ENCODE data around the gene CCL3.
"Not testable (repeated sequence)": the region's sequence is repeated elsewhere in the genome, so short reads cannot be mapped to it uniquely, and the experiment has no call there.

The CCL3 gene

DNA sequence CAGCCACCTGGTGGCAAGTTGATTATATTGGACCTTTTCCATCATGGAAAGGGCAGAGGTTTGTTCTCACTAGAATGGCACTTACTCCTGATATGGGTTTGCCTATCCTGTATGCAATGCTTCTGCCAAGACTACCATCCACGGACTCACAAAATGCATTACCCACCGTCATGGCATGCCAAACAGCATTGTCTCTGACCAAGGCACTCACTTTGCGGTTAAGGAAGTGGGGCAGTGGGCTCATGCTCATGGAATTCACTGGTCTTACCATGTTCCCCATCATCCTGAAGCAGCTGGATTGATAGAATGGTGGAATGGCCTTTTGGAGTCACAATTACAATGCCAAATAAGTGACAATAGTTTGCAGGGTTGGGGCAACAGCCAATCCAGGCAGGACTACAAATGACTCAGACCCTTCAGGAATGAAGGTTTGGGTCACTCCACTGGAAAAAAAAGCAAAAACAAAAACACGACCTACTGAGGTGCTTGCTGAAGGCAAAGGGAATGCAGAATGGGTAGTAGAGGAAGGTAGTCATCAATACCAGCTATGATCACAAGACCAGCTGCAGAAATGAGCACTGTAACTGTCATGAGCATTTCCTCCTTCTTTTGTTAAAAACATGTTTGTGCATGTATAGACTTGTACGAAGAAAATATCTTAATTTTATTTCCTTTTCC, 25.2 kb upstream of the CCL3 start:
- not testable (repeated sequence) for DNase-seq

DNA sequence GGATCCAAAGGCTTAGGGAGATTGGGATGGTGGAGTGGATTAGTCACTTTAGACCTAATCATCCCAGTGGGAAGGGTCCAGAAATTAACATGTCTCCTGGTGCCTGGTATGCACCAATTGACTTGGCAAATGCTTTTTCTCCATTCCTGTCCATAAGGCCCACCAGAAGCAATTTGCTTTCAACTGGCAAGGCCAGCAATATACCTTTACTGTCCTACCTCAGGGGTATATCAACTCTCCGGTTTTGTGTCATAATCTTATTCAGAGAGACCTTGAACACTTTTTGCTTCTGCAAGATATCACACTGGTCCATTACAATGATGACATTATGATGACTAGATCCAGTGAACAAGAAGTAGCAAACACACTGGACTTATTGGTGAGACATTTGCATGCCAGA, 23.2 kb upstream of the CCL3 start:
- not testable (repeated sequence) for DNase-seq

DNA sequence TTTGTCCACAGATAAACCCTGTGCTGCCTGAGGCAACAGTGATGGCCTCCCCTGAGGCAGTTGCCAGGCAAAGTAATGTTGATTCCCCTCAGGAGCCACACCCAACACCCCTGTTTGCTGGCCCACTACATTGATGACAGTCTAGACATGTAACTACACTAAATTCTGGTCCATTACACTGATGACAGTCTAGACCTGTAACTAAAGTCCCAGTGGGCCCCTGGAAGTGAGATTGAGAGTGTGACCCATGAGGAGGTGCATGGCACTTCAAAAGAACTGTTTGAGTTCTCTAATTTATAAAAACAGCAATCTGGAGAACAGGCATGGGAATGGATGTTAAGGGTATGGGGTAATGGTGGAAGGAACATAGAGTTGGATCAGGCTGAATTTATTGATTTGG, 22.6 kb upstream of the CCL3 start:
- no peak for DNase-seq

DNA sequence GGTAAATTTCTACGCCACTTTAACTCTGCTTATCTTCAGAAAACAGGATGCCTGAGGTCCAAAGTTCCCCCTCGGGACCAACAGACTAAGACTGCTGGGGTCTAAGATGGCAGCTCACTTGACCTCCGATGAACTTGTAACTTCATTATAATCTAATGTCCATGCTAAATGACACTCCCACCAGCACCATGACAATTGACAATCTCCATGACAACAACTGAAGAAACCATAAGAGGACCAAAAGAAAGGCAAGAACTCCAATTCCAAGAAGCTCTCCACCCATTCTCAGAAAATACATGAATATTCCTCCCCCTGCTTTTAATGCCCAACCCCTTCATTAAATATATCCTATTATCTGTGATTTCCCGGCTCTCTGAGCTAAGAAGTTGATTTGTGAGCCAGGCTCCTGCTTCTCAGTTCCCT, 21.1 kb upstream of the CCL3 start:
- DNase-seq = no peak

DNA sequence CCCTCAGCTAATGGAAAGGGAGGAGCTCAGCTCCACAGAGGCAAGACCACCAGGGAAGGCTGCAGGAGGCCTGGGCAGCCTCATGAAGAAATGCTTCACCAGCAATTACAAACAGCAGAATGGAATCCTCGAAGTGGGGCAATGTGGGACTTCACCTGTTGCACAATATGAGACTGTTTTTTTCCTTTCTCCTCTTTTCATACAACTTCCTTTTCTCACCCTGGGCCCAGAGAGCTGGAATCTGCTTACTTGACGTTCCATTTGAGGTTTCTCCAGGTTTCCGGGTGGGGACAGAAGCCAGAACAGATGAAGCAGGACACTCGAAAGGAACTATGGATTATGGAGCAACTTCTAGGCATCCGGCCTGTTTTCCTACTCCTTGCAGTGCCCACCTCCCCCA, 18.3 kb upstream of the CCL3 start:
- peak; percentile 54 to 55 for DNase-seq

DNA sequence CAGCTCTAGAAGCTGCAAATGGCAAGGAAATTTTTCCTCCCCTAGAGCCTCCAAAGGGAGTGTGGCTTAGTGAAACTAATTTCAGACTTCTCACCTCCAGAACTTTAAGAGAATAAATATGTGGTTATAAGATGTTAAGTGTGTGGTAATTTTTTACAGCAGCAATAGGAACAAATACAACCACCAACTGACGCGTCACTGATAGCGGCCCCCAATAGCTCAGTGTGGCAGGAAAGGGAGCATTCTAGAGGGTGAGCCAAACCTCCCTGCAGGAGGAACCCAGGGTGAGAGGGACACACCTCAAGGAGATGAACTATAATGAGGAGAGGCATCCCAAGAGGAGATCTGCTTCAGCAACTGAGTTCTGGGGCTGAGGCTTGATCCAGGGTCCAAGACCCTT, 17.7 kb upstream of the CCL3 start:
- DNase-seq = no peak

DNA sequence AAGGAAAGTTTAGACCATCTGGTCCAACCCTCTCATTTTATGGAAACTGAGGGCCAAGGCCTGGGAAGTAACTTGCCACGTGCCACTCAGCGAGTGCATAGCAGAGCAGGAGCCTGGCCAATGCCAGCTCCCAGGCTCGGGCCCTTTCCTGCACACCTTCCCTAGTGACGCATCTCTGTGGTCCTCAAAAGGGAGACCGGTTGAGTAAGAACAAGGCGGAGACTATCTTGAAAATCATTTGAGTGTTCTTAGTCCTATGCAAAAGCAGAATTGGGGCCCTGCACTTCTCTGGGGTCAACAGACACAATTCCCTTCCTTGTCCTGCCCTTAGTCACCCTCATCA, 16.5 kb upstream of the CCL3 start:
- no peak for DNase-seq

DNA sequence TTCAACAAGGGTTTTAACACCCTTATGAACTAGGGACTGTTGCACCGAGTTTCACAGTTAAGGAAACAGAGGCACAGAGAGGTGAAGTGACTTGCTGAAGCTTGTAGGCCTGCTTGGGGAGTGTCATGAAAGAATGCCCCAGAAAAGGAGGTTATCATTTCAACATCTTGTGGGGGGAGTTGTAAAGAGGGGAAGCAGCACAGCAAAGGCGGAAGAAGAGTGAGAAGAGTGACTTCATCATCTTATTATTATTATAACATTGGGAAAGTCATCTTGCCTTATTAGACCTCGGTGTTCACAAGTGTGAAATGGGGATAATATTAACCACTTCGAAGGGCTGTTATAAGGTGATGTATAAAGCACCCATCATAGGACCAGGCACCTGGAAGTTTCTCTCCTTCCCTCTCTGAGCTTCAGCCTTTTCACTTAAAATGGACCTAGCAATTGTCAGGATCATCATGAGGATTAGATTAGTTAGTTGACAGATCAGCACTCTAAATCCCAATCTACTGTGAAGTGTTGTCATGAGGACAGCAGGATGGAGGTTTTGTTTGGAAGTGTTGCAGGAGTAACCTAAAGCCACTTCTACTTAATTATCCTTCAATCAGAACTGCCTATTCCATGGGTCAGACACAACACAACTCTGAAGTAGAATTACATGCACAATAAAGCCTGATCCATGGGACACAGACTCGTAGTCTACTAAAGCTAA, 16.0 kb upstream of the CCL3 start:
- DNase-seq = peak; percentile 54 to 71

DNA sequence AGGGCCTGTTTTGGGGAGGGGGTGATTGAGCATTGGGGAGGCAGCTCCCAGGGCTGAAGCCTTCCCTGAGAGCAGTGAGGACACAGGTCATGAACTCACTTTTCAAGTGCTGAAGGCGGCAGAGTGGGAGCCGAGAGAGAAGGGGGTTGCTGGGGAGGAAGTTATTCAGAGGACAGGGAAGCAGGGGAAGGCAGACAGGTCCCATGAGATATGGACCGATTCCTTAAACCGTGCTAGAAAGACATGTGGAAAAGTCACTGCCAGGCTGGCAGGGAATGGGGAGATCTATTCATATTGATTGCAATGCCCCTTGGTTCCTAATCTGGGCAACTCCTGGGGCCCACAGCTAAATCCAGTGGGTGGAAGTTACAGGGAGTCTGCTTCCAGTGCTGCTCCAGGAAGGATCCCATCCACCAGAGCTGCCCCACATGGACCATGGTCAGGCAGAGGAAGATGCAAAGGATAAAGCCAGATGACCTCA, 14.8 kb upstream of the CCL3 start:
- peak; percentile 43 to 69 for DNase-seq

DNA sequence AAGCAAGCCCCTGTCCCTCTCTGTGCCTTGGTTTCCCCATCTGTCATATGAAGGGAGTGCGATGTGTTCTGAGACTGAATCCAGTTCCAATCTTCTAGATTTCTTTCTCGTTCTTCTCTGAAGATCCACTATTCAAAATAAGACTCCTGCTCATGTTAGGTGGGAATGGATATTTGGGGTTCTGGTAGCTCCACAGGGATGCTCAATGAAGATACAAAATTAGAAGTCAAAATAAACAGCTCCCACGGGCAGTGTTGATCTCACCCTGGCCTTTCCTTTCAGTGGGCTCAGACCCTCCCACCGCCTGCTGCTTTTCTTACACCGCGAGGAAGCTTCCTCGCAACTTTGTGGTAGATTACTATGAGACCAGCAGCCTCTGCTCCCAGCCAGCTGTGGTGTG, 14.3 kb upstream of the CCL3 start:
- DNase-seq = not testable (repeated sequence)

DNA sequence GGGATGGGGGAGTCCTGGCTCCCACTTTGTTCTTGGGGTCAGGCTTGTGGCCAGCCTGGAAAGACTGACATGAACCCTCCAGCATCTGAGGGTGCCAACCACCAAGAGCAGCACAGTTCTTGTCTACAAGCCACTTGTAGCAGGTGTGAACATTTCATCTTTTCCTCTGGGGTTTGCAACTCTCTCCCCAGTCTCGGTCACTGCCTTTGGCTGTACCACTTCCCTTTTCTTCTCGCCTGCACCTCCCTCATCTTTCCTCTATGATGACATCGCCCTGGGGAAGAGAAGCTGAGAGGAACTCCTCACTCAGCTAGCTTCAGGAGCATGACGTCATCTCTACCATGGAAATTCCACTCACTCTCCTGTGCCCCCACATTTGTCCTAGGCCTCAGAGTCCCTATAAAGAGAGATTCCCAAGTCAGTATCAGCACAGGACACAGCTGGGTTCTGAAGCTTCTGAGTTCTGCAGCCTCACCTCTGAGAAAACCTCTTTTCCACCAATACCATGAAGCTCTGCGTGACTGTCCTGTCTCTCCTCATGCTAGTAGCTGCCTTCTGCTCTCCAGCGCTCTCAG, 13.5 kb upstream of the CCL3 start, which contains the start of gene CCL4:
Gene CCL4 (plus strand): TSS at position 427 of the 575 bp plus-strand sequence. CDS start 79 bp downstream, at position 506.
- DNase-seq = peak; percentile 64 to 67

DNA sequence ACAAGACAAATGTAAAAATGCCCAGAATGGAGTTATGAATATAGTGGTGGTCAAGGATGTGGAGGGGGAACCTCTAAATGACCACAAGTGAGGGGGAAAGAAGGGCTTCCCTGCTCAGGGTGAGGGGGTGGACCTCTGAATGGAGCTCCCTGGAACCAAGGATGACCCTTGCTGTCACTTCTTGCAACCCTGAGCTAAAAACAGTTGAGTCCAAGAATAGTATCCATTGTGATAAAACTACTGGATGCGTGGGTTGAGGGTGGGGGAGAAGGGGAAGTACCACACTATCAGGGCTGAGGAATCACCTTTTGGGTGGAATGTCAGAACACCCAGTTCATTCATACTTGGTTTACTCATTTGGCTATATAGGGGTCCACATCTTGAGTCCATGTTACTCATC, 9.1 kb upstream of the CCL3 start:
- peak; percentile 39 to 64 for DNase-seq

DNA sequence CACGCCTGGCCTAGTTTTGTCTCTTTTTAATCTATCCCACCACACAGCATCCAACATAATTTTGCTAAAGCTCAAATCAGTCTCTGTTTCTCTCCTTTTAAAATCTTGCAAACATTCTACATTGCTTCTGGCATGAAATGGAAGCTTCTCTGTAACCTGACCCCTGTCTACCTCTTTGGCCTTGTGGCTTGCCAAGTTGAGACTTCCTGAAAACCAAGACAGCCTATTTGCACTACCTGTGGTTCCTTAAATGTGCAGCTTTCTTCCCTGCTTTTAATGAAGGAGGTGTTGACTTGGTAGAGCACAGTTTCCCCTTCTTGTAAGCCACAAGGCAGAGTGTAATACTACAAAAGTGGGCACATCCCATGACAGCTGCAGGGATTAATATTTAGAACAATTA, 6.0 kb upstream of the CCL3 start:
- DNase-seq = no peak

DNA sequence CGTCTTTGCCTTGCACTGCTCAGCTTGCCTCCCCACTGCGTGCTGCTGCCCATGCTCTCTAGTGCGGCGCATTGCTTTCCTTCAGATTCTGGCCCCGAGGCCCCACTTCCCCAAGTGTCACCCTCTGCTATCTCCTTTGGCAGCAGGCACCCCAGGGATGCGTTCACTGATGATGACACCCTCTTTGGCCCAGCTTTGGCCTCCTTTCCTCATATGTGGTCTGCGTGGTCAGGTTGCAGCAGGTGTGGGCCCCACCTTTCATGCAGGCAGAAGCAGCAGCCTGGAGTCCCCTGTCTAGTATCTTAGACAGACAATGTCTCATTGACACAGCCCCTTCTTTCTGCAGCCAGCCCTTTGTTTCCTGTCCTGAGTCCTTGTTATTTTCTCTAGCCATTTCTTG, 4.8 kb upstream of the CCL3 start:
- DNase-seq = no peak

DNA sequence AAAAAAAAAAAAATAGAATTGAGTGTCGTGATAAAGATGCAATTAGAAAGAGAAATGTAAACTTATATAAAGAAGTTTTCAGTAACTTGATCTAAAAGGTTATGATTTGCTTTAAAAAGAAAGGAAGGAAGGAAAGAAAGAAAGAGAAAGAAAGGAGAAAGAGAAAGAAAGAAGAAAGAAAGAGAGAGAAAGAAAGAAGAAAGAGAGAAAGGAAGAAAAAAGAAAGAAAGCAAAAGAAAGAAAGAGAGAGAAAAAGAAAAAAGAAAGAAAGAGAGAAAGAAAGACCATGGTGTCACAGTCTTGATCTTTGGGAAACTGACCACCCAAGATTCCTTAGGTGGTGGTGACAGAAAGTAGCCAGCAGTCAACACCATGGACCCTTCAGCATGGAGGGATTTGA, 4.3 kb upstream of the CCL3 start:
- no peak for DNase-seq

DNA sequence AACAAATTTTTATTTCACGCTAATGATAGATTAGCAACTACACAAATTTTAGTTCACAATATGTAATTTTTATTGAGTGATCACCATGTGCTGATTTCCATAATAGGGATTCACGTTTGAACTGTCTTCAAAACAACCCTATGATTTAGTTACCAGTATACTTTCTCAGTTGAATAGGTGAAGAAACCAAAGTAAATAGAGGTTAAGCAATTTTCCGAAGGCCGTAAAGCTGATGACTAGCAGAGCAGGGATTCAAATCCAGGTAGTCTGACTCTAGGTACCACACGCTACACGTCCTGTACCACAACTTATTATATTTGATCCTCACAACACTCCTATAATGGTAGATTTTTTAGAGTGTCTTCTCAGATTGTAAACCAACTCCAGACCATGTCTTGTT, 2.8 kb upstream of the CCL3 start:
- DNase-seq = not testable (repeated sequence)

DNA sequence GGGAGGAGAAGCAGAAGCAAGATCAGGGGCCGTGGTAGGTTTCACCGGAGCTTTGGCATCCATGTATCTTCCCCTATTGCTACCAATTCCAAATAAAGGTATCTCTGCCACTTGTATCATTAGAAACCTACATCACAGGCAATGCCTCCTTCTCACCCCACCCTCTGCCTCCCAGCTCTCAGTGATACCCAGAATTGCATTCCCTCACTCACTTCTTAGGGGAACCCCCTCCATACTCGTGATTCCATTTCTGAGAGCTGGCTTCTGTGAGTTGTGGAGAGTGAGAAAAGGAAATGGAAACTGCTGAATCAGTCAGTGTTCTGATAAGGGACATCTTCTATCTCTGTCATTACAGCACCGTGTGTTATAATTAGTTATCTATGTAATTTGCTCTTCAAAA, 2.3 kb upstream of the CCL3 start:
- DNase-seq = peak; percentile 46 to 53

DNA sequence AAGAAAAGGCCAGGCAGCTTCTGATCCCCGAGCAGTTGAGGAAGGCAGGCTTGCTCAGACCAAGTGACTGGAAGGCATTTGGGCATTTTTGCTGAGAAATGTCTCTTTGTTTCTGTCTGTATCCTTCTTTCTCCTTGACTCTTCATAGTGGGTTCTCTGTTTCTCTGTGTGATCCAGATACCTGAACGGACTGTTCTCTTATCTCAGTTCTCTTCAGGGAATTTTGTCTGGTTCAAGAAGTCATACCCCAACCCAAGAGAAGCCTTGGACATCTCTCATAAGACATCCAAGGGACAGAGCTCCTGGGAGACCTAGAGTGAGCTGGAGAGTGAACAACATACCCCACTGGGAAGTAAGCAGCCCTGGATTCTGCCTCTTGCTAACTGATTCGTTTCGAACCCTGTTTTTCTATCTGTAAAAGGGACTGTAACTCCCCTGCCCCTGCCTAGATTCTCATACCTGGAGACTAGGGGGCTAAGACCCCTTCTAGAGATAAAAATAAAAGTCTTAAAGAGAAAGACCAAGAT, 541 bp downstream of the CCL3 start:
- DNase-seq = no peak

DNA sequence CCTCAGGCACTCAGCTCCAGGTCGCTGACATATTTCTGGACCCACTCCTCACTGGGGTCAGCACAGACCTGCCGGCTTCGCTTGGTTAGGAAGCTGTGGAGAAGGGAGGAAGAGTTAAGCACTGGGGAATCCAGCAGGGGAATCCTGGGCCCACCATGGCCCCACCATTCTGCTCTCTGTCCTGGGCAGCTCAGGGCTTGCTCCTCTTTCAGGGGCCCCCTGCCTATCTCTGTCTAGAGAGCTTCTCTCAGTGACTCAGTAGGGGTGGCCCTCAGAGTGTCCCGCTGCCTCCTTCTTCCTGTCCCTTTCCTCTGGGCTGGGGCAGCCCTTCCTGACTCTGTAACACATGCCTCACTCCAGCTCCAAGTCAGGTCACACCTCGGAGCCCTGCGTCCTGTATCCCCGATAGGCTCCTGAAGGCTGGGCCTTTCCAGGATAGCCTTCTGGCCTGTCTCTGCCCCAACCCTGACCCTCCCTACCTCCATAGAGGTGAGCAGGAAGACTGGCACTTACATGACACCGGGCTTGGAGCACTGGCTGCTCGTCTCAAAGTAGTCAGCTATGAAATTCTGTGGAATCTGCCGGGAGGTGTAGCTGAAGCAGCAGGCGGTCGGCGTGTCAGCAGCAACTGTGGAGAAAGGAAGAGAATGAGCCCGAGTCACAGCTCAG, 1.1 kb downstream of the CCL3 start:
- peak; percentile 37 to 56 for DNase-seq

DNA sequence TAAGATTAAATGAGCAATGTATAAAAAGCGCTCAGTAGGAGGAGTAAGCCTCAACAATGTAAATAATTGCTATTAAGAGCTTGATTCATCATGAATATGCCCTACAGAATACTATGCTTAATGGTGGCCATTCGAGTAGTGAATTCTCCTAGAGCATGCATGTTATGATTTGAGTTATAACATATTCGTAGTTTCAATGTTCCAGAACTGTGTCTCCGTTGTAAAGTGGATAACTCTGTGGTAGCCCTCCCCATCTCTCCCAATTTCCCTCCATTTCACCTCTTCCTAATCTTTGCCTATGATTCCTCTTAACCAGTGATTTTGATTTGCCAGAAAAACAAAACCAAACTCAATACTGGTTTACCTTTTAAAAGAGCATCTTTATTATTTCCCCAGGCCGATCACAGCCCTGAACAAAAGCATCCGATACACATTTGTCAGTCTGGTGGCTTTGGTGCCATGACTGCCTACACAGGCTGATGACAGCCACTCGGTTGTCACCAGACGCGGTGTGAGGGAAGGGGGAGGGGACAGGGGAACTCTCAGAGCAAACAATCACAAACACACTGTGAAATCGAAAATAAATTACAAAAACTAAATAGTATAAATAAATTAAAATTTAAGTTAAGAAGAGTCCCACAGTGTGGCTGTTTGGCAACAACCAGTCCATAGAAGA, 1.9 kb downstream of the CCL3 start:
- DNase-seq = peak in 1 of 2 donors; percentile 47

DNA sequence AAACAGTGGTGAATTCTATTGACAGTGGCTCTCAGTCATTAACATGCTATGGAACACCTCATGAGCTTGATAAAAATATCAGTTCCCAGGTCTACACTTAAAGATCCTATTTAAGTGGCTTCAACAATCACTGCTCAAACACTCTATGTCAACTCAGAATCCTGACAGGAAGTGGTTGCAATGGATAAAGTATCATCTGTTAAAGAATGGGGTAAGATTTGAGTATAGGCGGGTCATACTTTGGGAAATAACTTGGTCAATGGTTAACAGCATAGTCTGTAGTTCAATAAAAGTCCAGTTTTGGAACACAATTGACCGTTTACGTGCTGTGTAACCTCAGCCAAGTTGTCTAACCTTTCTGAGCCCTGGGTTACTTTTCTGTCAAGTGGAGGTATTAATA, 2.5 kb downstream of the CCL3 start:
- DNase-seq = not testable (repeated sequence)

DNA sequence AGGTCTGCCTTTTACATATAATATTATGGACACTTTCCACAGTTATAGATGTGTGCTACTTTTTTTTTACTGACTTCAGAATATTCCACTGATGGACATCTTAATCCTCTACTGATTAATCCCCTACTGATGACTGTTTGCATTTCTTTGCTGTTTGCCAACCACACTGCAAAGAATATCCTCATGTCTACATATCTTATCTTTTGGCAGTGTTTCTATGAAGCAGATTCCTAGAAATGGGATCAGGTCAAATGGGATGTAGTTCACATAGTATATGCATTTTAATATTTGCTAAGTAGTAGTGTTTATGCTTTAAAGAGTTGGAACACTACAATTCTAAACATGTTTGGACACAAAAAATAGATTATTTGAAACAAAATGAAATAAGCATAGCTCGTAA, 3.2 kb downstream of the CCL3 start:
- DNase-seq = no peak

DNA sequence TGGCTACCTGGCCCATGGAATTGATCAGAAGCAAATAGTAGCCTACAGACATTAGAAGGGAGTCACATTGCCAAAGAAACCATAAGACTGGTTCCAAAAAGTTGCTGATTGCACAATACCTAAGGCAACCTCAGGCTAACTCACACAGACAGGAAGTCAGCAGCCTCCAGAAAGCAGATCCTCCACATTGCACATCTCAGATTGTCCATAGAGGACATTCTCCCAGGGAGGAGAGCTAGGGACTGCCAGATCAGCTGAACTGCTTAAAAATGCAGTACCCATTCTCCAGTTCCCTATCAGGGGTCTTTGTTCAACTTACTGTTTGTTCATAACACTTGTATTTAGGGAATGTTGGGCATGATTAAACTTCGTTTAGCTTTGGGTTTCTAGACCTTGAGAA, 4.2 kb downstream of the CCL3 start:
- DNase-seq = peak; percentile 89
